Stimulated activated CD8-positive, alpha-beta memory T cell treated with anti-CD3 and anti-CD28 coated beads, Interleukin-4, amount 100 ng/mL, for 48 hours (primary cell): Measurements from ENCODE around the gene SH3BP1.
"Not testable (repeated sequence)": the region's sequence is repeated elsewhere in the genome, so short reads cannot be mapped to it uniquely, and the experiment has no call there.

Experiments
- DNase-seq: peaks from one replicate; pipeline ENCODE4 v3.0.0-alpha.2; 2020

SH3BP1 gene

DNA sequence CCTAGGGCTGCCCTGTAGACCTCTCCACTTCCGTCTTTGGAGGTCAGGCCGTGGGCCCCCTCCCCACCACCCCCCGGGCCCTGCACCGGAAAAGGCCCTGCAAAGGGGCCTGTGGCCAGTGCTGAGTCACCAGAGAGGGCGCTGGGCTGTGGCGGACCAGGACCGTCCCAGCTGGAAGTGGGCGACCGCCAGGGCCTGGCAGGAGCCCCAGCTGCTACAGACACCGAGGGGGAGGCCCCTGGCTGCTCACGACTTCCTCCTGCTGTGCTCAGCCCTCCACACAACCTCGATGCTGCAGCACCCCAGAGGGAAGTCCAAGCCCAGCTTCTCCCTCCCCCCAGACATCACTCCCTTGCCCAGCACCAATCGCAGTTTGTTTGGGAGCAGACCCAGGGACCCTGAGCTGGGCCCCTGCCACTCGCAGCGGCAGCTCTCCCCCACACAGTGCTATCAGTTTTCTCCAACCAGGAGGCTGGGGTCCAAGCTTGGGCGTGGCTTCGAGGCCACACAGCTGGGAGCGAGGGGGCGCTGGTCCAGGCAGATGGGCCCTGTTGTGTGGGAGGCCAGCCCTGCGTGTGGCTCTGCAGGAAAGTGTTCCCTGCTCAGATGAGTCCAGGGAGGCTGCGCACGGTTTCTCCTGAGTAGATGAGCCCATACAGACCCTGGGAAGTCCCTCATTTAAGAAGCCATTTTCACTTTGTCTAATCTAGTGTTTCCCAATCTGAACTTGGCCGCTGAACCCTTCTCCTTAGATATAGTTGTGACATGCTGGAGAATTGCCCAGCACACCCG, 5.6 kb upstream of the SH3BP1 start:
- DNase-seq = peak; percentile 81

DNA sequence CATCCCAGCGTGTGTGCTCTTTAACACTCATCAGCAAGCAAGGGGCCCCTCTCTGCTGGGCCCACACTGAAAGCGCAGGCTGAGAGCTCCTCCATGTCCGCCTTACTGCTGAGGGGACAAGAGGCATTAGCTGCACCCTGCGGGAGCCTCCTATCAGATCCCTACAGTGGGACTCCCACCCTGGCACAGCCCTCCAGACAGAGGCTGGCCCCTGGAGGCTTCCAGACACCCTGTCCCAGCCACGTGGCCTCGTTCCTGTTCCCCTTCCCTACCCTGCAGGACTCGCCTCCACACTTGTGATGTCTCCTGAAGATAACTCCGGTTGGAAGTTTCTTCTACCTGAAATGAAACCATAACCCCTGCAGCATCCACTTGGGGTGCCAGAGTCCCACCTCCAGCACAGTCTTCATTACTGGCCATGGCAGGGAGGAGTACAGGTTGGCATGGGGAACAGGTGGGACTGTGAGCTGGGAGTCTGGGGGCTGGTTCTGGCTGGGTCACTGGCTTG, 5.0 kb upstream of the SH3BP1 start:
- DNase-seq = no peak

DNA sequence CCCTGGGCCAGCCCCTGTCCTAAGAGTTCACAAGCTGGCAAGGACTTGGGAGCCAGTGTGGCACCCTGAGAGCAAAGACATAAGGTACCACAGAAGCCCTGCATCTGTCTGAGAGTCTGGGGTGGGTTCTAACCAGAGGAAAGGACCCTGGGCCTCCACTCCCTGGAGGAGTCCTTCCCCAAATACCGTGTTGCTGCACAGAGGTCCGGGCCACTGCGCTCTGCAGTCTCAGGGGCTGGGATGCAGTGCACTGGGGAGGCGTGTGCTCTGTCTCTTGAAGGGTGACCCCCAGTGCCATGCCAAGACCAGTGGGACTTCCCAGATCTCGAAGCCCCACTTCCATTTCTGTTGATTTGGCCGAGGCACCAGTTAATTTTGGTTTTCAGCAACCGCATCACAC, 4.3 kb upstream of the SH3BP1 start:
- DNase-seq = no peak

DNA sequence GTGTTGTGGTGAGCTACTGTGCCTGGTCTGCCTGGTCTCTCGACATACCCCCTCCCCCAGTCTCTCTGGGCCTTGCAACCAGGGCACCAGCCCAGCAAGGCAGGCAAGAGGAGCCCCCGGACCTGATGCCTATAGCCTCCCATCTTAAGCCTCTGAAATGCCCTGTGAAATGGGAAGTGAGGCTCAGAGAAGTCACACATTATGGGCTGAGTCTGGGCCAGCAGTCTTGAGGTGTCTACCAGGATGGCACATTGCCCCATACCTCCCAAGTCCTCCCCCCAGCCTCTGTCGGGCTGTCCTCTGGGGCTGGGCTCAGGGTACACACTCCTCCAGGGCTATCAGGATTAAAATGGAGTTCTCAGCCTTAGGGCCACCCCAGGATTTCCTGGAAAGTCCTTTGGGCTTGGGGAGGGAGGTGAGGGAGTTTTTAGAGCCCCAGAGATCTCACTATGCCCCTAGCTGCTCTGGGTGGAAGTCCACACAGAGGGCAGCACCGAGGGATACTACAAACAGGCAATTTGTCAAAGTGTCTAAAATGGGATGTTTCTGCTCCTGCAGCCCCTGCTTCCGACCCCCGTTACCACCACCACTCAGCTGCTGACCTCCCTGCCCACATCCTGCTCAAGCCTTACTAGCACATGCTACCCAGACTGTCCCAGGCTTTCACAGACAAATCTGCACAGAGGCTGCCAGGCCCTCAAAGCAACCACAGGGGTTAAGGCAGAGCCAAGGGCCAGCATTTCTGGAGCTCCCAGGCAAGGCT, 3.1 kb upstream of the SH3BP1 start:
- DNase-seq = no peak

DNA sequence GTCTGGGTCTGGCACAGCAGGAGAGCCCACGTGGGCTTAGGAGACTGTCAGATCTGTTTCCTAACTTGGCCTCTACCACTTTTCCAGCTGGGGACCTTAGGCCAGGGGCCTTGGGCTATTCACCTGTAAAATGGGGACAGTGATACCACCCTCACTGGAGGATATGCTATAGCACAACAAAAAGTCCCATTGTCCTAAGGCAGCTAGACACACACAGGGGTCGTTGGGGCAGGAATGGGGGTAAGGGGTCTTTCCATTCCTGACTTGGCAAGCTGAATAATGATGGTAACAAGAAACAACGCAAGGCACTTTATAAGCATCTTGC, 2.6 kb upstream of the SH3BP1 start:
- no peak for DNase-seq

DNA sequence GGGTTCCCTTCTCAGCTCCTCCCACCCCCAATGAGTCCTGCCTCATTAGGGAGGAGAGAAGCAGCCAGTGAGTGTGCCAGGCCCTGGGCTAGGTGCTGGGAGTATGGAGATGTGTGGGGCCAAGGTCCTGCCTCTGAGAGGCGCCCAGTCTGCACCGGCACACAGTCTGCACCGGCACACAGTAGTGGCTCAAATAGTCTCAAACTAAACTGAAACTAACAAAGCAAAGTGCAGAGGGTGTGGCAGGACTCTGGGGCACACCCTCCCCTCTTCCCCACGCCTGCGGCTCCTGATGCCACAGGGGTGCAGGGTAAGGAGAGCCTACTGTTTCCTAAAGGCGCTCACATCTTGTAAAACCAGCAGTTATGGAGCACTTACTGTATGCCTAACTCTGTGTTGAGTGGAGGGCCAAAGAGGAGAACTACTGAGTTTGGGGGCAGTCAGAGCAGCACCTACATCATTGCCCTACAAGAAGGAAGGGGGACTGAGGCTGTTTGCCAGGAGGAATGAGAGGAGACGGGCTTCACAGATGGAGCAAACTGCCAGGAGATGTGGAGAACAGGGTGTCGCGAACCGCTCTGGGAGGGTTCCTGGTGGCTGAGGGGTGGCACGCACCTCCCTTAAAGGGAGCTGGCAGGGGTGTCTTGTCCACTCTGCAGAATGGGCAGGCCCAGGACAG, 939 bp upstream of the SH3BP1 start:
- peak; percentile 51 for DNase-seq

DNA sequence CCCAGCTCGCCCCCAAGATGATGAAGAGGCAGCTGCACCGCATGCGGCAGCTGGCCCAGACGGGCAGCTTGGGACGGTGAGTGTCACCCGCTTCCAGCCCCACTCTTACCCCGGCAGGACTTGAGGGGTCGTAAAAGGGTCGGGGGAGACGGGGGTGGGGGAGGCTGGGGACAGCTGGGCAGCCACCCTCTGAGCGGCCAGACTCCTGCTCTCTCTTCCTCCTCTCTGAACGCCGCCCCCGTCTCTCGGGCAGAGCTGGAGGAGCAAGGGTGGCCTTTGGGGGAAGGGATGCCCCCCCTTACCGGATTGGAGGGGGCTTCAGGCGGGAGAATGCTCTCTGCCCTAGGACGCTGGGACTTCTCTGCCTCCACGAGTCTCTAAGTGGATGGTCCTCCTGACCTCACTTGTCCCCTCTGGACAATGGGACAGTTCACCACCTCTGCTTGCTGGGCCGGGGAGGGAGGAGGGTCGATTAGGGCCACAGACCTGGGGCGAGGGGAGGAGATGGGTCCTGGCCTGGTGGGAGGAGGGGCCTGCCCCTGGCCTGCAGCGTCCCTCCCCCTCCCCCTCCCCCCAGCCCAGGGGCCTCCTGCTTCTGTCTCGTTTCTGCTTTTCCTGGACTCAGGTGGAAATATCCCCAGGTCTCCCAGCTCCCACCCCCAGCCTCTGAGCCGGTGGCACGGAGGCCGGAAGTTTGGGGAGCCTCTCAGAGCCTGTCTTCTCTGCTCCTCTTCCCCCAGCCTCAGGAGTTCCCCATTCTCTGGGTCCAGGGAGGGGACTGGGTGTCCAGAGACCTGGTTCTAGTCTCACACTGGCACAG, 512 bp downstream of the SH3BP1 start:
- peak; percentile 53 for DNase-seq

DNA sequence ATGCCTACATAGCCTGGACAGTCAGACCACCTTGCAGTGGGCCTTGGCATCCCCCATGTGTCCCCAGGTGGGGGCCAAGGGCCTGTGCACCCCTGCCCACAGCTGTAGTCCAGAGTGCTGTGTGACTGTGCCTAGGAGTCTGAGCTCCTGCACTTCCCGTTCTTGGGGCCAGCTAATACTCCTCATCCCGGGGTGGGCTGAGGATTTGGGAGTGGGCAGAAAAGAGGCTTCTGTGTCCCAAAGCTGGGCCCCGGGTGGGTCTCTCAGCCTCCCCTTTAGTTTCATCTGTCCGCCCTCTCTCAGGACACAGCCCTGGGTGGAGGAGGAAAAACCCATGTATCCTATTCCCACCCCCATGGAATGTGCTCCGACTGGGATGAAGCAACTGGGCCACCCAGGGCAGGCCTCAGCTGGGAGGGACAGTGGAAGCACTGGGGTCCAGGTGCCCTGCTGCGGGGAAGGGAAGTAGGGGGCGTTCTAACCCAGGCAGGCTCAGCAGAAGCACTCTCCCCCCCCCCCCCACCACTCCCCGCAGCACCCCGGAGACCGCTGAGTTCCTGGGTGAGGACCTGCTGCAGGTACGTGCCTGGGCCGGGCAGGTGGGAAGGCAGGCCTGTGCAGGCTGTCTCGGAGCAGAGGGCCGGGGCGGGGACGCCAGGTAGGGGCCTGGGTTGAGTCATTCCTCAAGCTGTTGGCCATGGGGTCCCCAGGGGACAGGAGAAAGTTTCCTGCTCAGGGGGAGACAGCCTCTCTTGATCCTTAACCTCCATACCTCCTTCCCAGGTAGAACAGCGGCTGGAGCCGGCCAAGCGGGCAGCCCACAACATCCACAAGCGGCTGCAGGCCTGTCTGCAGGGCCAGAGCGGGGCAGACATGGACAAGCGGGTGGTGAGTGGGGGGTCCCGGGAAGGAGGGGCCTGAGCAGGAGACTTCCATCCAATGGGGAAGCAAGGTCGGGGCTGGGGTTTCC, 1.4 kb downstream of the SH3BP1 start:
- DNase-seq = no peak

DNA sequence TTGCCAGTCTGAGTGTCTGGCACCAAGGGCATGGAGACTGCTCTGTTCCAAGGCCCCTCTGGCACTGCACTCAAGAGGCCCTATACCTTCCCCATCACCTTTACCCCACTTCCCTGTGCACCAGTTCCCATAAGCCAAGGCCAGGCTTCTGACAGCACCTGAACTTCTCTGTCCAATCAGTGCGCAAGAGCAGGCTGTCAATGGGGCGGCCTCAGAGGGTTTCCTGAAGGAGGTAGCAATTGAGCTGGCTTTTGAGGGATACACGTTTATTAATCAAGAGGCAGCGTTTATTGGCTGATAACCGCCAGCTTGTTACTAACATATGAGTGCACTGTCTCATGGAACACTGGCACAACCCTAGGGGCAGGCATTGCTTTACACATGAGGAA, 2.1 kb downstream of the SH3BP1 start:
- DNase-seq = no peak

DNA sequence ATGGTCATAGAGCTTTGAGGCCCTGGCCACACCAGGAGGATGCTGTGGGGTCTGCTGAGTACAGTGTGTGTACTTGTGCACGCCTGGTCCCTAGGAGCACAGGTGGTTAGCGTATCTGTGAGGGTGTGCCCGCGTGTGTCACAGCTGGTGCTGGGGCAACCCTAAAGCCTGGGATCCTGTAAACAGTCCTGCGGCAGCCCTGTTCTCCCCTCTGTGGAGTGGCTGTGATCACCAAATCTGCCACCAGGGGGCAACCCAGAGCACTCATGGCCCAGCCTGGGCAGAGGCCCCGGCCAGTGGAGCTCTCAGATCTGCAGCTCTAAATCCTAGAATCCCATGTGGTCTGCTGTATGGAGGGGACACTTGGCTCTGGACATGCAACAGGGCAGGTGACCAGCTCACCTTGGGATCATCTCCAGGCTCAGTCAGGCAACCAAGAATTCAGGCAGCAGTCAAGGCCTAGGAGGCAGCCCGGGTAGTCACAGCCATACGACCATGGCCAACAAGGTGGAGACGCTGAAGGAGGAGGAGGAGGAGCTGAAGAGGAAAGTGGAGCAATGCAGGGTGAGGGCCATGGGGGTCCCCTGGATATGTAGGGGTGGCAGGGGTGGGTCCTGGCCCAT, 3.9 kb downstream of the SH3BP1 start:
- peak; percentile 98 for DNase-seq

DNA sequence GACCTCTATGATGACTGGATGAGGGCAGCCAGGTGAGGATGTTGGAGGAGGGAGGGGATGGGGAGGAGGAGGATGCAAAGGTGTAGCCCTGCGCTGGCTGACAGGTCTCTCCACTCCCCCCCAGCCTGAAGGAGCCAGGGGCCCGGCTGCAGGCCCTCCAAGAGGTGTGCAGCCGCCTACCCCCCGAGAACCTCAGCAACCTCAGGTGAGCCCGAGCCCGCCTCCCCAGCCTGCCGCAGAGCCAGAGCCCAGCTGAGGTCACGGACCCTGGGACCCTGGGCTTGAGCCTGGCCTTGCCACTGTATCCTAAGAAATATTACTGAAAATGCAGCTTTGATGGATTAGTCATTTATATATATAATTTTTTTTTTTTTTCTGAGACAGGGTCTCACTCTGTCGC, 7.8 kb downstream of the SH3BP1 start:
- DNase-seq = no peak

DNA sequence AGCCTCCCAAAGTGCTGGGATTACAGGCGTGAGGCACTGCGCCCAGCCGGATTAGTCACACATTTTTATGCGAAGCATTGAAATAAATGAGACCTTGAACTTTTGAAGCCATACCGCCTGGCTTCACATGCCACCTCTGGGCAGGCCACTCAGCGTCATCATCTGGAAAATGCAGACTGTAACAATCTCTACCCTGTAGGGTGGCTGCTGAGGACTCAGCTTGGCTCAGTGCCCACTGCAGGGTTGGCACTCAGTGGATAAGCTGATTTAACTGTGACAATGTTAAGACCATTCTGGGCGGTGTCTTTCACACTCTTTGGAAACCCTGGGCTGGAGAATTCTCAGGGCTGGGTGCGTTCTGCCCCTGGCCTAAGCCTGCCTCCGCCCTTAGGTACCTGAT, 8.5 kb downstream of the SH3BP1 start:
- DNase-seq = no peak

DNA sequence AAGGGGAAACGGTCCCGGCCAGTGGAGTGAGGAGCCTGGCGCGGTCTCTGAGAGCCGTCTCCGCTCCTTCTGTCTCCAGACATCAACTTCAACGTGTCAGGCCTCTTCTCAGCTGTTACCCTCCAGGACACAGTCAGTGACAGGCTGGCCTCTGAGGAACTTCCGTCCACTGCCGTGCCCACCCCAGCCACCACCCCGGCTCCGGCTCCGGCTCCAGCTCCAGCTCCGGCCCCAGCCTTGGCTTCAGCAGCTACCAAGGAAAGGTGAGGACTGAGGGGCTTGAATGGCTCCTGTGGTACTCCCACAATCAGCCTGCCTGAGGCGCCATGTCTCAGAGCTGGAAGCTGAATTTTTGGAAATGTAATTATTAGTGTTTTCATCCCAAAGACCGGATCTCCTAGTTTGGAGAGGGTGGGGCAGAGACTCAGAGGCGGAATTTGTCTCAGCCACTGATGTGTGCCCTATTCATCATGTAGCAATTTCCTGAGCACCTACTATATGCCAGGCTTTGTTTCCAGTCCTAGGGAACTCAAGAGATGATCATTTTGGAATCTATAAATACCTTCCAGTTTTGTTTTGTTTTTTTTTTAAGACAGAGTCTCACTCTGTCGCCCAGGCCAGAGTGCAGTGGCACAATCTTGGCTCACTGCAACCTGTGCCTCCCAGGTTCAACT, 11.1 kb downstream of the SH3BP1 start:
- DNase-seq = no peak

DNA sequence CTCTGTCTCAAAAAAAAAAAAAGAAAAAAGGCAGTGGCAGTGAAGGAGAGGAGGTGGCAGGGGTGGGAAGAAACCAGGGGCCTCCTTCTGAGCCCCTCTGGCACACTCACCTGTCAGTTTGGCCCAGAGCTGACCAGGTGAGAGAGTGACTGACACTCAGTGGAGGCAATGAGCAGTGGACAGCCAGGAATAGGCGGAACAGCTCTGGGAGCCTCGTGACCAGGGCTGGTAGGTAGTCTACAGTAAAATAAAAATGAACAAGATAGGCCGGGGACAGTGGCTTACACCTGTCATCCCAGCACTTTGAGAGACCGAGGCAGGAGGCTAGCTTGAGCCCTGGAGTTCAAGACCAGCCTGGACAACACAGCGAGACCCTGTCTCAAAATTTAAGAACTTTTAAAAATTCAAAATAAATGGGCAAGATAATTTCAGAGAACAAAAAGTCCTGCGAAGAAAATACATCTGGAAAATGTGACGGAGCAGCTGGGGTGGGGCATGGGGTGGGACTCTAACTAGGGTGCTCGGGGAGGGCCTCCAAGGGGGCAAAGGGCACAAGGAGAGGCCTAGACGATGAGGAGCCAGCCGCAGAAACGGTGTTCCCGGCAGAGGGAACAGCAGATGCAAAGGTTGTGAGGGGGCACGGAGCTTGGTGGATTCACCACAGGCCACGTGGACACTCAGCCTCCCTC, 15.2 kb downstream of the SH3BP1 start:
- no peak for DNase-seq

DNA sequence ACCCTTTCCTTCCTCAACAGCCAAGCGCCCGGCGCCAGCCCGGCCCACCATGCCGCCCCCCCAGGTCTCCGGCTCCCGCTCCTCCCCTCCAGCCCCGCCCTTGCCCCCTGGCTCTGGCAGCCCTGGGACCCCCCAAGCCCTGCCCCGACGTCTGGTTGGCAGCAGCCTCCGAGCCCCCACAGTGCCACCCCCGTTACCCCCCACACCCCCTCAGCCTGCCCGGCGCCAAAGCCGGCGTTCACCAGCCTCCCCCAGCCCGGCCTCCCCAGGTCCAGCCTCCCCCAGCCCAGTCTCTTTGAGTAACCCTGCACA, 15.7 kb downstream of the SH3BP1 start:
- no peak for DNase-seq

DNA sequence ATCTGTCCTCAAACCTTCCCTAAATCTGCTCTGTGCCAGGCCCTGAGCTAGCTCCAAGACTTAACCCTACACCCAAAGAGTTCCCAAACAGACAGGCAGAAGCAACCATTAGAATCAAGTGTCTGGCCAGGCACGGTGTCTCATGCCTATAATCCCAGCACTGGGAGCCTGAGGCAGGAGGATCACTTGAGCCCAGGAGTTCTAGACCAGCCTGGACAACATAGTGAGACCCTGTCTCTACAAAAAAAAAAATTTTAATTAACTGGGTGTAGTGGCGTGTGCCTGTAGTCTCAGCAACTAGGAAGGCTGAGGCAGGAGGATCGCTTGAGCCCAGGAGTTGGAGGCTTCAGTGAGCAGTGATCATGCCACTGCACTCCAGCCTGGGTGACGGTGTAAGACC, 17.1 kb downstream of the SH3BP1 start:
- DNase-seq = not testable (repeated sequence)

DNA sequence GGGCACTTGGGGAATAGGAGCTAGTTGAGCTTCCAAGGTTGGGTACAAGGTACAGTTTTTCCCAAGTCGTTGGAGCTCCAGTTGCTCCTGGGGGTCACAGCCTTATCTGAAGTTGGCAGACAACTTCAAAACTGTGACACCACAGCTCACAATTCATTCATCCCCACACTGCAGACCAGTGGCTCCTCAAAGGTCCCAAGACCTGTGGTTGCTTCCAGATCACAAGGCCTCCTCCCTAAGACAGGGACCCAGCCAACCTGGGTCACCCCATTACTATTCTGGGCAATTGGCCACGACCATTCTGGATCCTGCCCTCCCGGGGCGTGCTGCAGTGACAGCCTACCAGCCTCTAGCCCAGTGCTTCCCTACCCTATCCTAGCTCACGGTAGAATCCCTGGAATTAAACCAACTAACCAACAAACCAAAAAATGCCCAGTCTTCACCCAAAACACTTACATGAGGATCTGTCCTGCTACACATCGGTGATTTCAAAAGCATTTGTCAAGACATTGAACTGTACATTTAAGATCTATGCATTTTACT, 18.2 kb downstream of the SH3BP1 start:
- DNase-seq = peak; percentile 28

DNA sequence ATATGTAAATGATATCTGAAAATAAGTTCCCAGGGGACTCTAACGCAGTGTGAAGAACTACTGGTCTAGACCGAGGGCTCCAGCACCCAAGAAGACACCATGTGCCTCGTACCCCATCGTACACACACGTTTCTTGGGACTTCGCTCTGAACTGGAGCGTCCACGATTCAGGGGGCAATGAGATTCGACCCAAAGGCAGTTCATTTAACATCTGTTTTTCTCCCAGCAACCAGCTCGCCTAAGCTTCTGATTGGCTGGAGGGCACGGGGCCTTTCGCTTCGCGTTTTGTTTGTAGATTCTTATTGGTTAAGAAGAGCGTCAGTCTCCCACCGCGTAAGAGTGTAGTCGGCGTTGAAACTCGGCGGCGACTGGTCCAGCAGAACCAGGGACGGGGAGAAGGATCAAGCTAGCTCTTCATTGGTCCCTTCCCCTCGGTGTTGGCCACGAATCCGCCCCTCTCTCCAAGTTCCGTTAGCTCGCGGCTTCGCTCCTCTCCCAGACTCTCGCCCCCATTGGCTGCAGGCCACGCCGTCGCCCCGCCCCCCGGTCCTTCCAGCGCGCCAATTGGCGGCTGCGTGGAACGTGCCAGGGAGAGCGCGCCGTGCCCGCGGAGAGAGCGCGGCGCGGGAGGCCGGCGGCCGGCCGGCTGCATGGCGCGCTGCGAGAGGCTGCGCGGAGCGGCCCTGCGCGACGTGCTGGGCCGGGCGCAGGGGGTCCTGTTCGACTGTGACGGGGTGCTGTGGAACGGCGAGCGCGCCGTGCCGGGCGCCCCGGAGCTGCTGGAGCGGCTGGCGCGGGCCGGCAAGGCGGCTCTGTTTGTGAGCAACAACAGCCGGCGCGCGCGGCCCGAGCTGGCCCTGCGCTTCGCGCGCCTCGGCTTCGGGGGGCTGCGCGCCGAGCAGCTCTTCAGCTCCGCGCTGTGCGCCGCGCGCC, 18.9 kb downstream of the SH3BP1 start, which contains the start of gene PDXP:
Gene PDXP, plus strand, starts transcription at position 591 of the 933 bp plus-strand sequence. Its CDS starts 60 bp downstream, at position 651.
- peak; percentile 99 for DNase-seq
